Neural progenitor cell (in vitro differentiated cells): ENCODE results near the gene ROR2. TPM values are rescaled to one million over a fixed set of nuclear protein-coding genes. Genes with fewer than 3 reads are reported as not detected.

Experiments
- DNase-seq: peaks from one replicate; pipeline ENCODE4 v3.0.0-alpha.2; 2016; ENCODE audit warnings: low spot score
- H2AFZ ChIP-seq: fragments of 200-600 bp; sonication (generic); replicated peaks from 2 replicates; pipeline ENCODE4 v1.6.1; 2016; ENCODE audit warnings: antibody characterized with exemption
- H3F3A ChIP-seq: fragments of 200-600 bp; sonication (generic); 2 replicates; pipeline ENCODE4 v1.6.1; 2016; ENCODE audit warnings: antibody characterized with exemption, low read depth
- H3K27ac ChIP-seq: fragments of 200-600 bp; sonication (generic); 2 replicates; pipeline ENCODE4 v1.5.1; 2016; ENCODE audit warnings: mild to moderate bottlenecking
- H3K27me3 ChIP-seq: fragments of 200-600 bp; sonication (generic); 2 replicates; pipeline ENCODE4 v1.6.1; 2016; ENCODE audit warnings: mild to moderate bottlenecking, moderate library complexity
- H3K36me3 ChIP-seq: fragments of 200-600 bp; sonication (generic); 2 replicates; pipeline ENCODE4 v1.5.1; 2016
- H3K4me1 ChIP-seq: fragments of 200-600 bp; sonication (generic); 2 replicates; pipeline ENCODE4 v1.6.1; 2016; ENCODE audit warnings: mixed run types
- H3K4me2 ChIP-seq: fragments of 200-600 bp; sonication (generic); 2 replicates; pipeline ENCODE4 v1.6.1; 2016
- H3K4me3 ChIP-seq: fragments of 200-600 bp; sonication (generic); 2 replicates; pipeline ENCODE4 v1.5.1; 2016
- H3K79me2 ChIP-seq: fragments of 200-600 bp; sonication (generic); 2 replicates; pipeline ENCODE4 v1.6.1; 2016; ENCODE audit warnings: low read depth
- H3K9ac ChIP-seq: fragments of 200-600 bp; sonication (generic); 2 replicates; pipeline ENCODE4 v1.6.1; 2016
- H3K9me3 ChIP-seq: fragments of 200-600 bp; sonication (generic); 2 replicates; pipeline ENCODE4 v1.5.1; 2016; ENCODE audit warnings: low read depth
- H4K20me1 ChIP-seq: fragments of 200-600 bp; sonication (generic); 2 replicates; pipeline ENCODE4 v1.6.1; 2016; ENCODE audit warnings: low read depth
- H3K27ac Mint-ChIP-seq: 3 replicates; pipeline ENCODE4 v1.8.0; 2021; ENCODE audit warnings: mixed read lengths
- H3K27me3 Mint-ChIP-seq: 2 replicates; pipeline ENCODE4 v1.8.0; 2022; ENCODE audit warnings: low read depth, mild to moderate bottlenecking, inconsistent platforms, moderate library complexity, mixed read lengths; ENCODE audit not compliant: insufficient read depth
- H3K36me3 Mint-ChIP-seq: 3 replicates; pipeline ENCODE4 v1.8.0; 2021; ENCODE audit warnings: mixed read lengths
- H3K4me1 Mint-ChIP-seq: 3 replicates; pipeline ENCODE4 v1.8.0; 2021; ENCODE audit warnings: mixed read lengths
- H3K4me3 Mint-ChIP-seq: 3 replicates; pipeline ENCODE4 v1.8.0; 2021; ENCODE audit warnings: mild to moderate bottlenecking, moderate library complexity, mixed read lengths
- H3K9me3 Mint-ChIP-seq: 3 replicates; pipeline ENCODE4 v1.8.0; 2020; ENCODE audit warnings: mixed read lengths
- EZH2 ChIP-seq: fragments of 200-600 bp; sonication (generic); IDR thresholded peaks from 2 replicates; pipeline ENCODE4 v1.6.1; 2017; ENCODE audit warnings: antibody characterized with exemption, mild to moderate bottlenecking, moderate library complexity
- EZH2phosphoT487 ChIP-seq: fragments of 200-600 bp; sonication (generic); IDR thresholded peaks from 2 replicates; pipeline ENCODE4 v1.6.1; 2017; ENCODE audit warnings: antibody characterized with exemption
- total RNA-seq: library from RNA; depleted of rRNA; stranded (reverse); fragments of >200 nt; gene quantifications from 2 replicates; pipeline ENCODE4 v1.2.3, GENCODE V29; 2015; ENCODE audit warnings: low replicate concordance
- TF ChIP-seq, protein P1 (sequence below): fragments of 200-600 bp; sonication (generic); IDR thresholded peaks from 2 replicates; pipeline ENCODE4 v1.5.1; 2017; ENCODE audit warnings: antibody characterized with exemption, mild to moderate bottlenecking

ROR2 gene
- total RNA-seq, 1 donor from 2014 or later, result 20.1 TPM

GRCh38 chr9:91803151-91803940 lies 146.7 kb downstream of the ROR2 start:
- H3K4me2 ChIP-seq, result no peak overlapping the region
- no peak for DNase-seq
- H3K79me2 ChIP-seq, result peaks cover 19% of the 10 kb centered on the region
- peaks cover 3% of the 10 kb centered on the region for H3K27me3 Mint-ChIP-seq
- TF ChIP-seq, protein P1, sequence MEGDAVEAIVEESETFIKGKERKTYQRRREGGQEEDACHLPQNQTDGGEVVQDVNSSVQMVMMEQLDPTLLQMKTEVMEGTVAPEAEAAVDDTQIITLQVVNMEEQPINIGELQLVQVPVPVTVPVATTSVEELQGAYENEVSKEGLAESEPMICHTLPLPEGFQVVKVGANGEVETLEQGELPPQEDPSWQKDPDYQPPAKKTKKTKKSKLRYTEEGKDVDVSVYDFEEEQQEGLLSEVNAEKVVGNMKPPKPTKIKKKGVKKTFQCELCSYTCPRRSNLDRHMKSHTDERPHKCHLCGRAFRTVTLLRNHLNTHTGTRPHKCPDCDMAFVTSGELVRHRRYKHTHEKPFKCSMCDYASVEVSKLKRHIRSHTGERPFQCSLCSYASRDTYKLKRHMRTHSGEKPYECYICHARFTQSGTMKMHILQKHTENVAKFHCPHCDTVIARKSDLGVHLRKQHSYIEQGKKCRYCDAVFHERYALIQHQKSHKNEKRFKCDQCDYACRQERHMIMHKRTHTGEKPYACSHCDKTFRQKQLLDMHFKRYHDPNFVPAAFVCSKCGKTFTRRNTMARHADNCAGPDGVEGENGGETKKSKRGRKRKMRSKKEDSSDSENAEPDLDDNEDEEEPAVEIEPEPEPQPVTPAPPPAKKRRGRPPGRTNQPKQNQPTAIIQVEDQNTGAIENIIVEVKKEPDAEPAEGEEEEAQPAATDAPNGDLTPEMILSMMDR, result no peak
- no peak for TF ChIP-seq EZH2
- no peak for TF ChIP-seq EZH2phosphoT487
- H3K36me3 ChIP-seq, result no peaks in the 10 kb centered on the region
- H3K9ac ChIP-seq, result no peak overlapping the region
- H3K4me3 Mint-ChIP-seq, result no peak overlapping the region
- H3K36me3 Mint-ChIP-seq, result peaks cover 2% of the 10 kb centered on the region
- H2AFZ ChIP-seq, result no peak overlapping the region
- no peaks in the 10 kb centered on the region for H3K9me3 Mint-ChIP-seq
- peaks cover 58% of the 10 kb centered on the region for H4K20me1 ChIP-seq
- H3F3A ChIP-seq, result no peaks in the 10 kb centered on the region
- no peak overlapping the region for H3K4me3 ChIP-seq
- H3K27me3 ChIP-seq, result no peaks in the 10 kb centered on the region
- H3K27ac Mint-ChIP-seq, result peak overlapping the region; percentile 57
- H3K27ac ChIP-seq, result no peak overlapping the region
- H3K9me3 ChIP-seq, result no peaks in the 10 kb centered on the region
- peaks cover 35% of the 10 kb centered on the region for H3K4me1 Mint-ChIP-seq
- peaks cover 5% of the 10 kb centered on the region for H3K4me1 ChIP-seq

DNA sequence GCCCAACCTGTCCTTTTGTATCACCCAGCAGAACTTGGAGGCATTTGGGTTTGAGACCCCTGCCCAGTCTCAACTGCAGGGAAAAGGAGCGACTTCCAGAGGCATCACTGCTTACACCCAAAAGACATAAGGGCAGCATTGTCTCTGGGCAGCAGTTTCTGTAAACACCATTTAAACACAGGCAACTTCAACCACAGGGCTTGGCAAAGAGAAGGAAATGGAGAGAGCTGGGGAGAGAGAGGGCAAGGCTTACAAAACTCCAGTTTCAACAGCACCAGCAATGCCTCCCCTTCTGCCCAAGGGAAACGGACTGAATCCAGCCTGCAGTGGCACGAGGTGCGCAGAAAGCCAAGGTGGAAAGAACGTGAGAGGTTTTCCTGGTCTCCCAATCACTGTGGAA lies 147.6 kb downstream of the ROR2 start:
- Histone ChIP-seq H3K27me3 (no peaks in the 10 kb centered on the region), H3K36me3 (no peaks in the 10 kb centered on the region), H4K20me1 (peaks cover 58% of the 10 kb centered on the region), H3K4me3 (no peak overlapping the region), H3F3A (no peaks in the 10 kb centered on the region), H3K27ac (no peak overlapping the region), H3K4me1 (peaks cover 5% of the 10 kb centered on the region), H3K79me2 (peaks cover 16% of the 10 kb centered on the region), H3K4me2 (no peak overlapping the region), H3K9ac (no peak overlapping the region), H3K9me3 (no peaks in the 10 kb centered on the region), H2AFZ (no peak overlapping the region)
- H3K27ac Mint-ChIP-seq, result no peak overlapping the region
- no peaks in the 10 kb centered on the region for H3K9me3 Mint-ChIP-seq
- H3K4me1 Mint-ChIP-seq, result peaks cover 35% of the 10 kb centered on the region
- TF ChIP-seq, protein P1, result no peak
- no peak for TF ChIP-seq EZH2
- no peak for TF ChIP-seq EZH2phosphoT487
- H3K4me3 Mint-ChIP-seq, result no peak overlapping the region
- DNase-seq, result no peak
- peaks cover 2% of the 10 kb centered on the region for H3K36me3 Mint-ChIP-seq
- peaks cover 3% of the 10 kb centered on the region for H3K27me3 Mint-ChIP-seq

DNA sequence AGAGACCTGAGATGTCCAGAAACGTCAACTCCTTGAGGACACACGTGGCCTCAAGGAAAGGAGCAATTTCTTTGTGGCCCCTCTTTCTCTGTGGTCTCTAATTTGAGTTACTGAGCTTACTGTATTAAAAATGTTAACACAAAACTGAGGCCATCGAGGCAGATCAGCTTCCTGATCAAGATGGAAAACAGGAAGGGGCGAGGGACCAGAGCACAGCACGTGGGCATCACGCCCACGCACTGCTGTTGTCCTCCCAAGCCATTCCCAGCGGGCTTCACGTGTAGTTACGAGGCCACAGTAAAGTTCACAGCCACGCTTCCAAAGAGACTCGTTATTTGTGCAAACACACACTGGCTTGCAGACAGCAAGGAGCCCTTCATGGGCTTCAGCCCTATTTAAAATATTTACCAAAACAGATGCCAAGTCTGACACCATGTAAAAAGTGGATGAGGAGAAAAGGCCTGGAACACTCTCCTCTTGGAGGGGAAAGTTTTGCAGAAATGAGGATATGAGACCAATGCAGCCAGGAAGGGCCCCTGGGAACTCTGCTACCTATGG lies 149.5 kb downstream of the ROR2 start:
- Histone ChIP-seq H3K4me3 (no peak overlapping the region), H3K9me3 (no peaks in the 10 kb centered on the region), H3K27ac (no peak overlapping the region), H4K20me1 (peaks cover 65% of the 10 kb centered on the region), H3K27me3 (no peaks in the 10 kb centered on the region), H3K79me2 (peaks cover 11% of the 10 kb centered on the region), H3K36me3 (no peaks in the 10 kb centered on the region), H2AFZ (no peak overlapping the region), H3K9ac (no peak overlapping the region), H3F3A (no peaks in the 10 kb centered on the region), H3K4me1 (peaks cover 5% of the 10 kb centered on the region), H3K4me2 (no peak overlapping the region)
- DNase-seq, result no peak
- H3K36me3 Mint-ChIP-seq, result no peaks in the 10 kb centered on the region
- peaks cover 38% of the 10 kb centered on the region for H3K4me1 Mint-ChIP-seq
- no peaks in the 10 kb centered on the region for H3K9me3 Mint-ChIP-seq
- no peak overlapping the region for H3K4me3 Mint-ChIP-seq
- H3K27me3 Mint-ChIP-seq, result peaks cover 3% of the 10 kb centered on the region
- TF ChIP-seq, protein P1, result no peak
- TF ChIP-seq EZH2phosphoT487, result no peak
- no peak for TF ChIP-seq EZH2
- peak overlapping the region; percentile 17 for H3K27ac Mint-ChIP-seq
